ENCODE data around the gene GP2.

- no peak for TF ChIP-seq E2F6 (IDR thresholded peaks at IDR 0.05; ENCODE audit: borderline replicate concordance, low read depth)
- TF ChIP-seq RAD21 (conservative IDR thresholded peaks at IDR 0.05 in 1 of 2, IDR thresholded peaks at IDR 0.05 in 1 of 2), result no peak
- no peak for TF ChIP-seq RCOR1 (IDR thresholded peaks at IDR 0.05; ENCODE audit: low read depth, low read length)
- TF ChIP-seq, protein P1, sequence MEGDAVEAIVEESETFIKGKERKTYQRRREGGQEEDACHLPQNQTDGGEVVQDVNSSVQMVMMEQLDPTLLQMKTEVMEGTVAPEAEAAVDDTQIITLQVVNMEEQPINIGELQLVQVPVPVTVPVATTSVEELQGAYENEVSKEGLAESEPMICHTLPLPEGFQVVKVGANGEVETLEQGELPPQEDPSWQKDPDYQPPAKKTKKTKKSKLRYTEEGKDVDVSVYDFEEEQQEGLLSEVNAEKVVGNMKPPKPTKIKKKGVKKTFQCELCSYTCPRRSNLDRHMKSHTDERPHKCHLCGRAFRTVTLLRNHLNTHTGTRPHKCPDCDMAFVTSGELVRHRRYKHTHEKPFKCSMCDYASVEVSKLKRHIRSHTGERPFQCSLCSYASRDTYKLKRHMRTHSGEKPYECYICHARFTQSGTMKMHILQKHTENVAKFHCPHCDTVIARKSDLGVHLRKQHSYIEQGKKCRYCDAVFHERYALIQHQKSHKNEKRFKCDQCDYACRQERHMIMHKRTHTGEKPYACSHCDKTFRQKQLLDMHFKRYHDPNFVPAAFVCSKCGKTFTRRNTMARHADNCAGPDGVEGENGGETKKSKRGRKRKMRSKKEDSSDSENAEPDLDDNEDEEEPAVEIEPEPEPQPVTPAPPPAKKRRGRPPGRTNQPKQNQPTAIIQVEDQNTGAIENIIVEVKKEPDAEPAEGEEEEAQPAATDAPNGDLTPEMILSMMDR (IDR thresholded peaks at IDR 0.05), result no peak
- TF ChIP-seq POLR2A (IDR thresholded peaks at IDR 0.05; ENCODE audit: low read length), result no peak
- no peak for TF ChIP-seq REST (IDR thresholded peaks at IDR 0.05)
- TF ChIP-seq CBX2 (IDR thresholded peaks at IDR 0.05; ENCODE audit: borderline replicate concordance, low read depth), result no peak
- TF ChIP-seq, protein P2, sequence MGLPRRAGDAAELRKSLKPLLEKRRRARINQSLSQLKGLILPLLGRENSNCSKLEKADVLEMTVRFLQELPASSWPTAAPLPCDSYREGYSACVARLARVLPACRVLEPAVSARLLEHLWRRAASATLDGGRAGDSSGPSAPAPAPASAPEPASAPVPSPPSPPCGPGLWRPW (IDR thresholded peaks at IDR 0.05), result no peak
- TF ChIP-seq, protein P3, sequence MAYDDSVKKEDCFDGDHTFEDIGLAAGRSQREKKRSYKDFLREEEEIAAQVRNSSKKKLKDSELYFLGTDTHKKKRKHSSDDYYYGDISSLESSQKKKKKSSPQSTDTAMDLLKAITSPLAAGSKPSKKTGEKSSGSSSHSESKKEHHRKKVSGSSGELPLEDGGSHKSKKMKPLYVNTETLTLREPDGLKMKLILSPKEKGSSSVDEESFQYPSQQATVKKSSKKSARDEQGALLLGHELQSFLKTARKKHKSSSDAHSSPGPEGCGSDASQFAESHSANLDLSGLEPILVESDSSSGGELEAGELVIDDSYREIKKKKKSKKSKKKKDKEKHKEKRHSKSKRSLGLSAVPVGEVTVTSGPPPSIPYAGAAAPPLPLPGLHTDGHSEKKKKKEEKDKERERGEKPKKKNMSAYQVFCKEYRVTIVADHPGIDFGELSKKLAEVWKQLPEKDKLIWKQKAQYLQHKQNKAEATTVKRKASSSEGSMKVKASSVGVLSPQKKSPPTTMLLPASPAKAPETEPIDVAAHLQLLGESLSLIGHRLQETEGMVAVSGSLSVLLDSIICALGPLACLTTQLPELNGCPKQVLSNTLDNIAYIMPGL (CRISPR knock-in tag; IDR thresholded peaks at IDR 0.05; ENCODE audit: borderline replicate concordance), result no peak
- no peak for TF ChIP-seq CHD4 (IDR thresholded peaks at IDR 0.05; ENCODE audit: borderline replicate concordance)
- no peak for TF ChIP-seq HOXA7 (CRISPR knock-in tag; IDR thresholded peaks at IDR 0.05)
- no peak for TF ChIP-seq CHD2 (IDR thresholded peaks at IDR 0.05; ENCODE audit: low read length, partially characterized antibody)
- no peak for TF ChIP-seq HDAC2 (IDR thresholded peaks at IDR 0.05)
- no peak for TF ChIP-seq ATOH8 (CRISPR knock-in tag; IDR thresholded peaks at IDR 0.05; ENCODE audit: low read depth)
Measured at GRCh38 chr16:20352615-20353014, 25.3 kb upstream of the GP2 start, which contains the start of gene UMOD.

Data from A549 (cell line).